Small intestine (tissue), 7 donors: ENCODE results near the gene IVNS1ABP. TPM values are rescaled to one million over a fixed set of nuclear protein-coding genes. Genes with fewer than 3 reads are reported as not detected.
A peak's percentile ranks its signal among the peaks of the same experiment; 100 is the strongest.

ENCODE experiments used
- DNase-seq, 2 donors: peaks; one replicate each; pipeline versions ENCODE4 v3.0.0 to v3.0.0-alpha.2; 2013
- FAIRE-seq: peaks from 2 replicates; lab custom pipeline; 2012; peaks lifted over from hg19 to GRCh38; lab: Jason Lieb, UNC
- H3K27ac ChIP-seq, 3 donors: one replicate each; pipeline ENCODE4 v1.5.1; 2013; ENCODE audit warnings: low read length in 2 of 3, mild to moderate bottlenecking in 2 of 3, control low read depth in 1 of 3, inconsistent platforms in 1 of 3, low read depth in 1 of 3, moderate library complexity in 1 of 3
- H3K27me3 ChIP-seq, 3 donors: one replicate each; pipeline ENCODE4 v1.6.1; 2013; ENCODE audit warnings: low read length in 3 of 3, inconsistent platforms in 1 of 3; ENCODE audit not compliant: control insufficient read depth in 3 of 3, insufficient read depth in 3 of 3
- H3K36me3 ChIP-seq, 3 donors: one replicate each; pipeline ENCODE4 v1.6.1; 2013; ENCODE audit warnings: low read length in 3 of 3, inconsistent platforms in 1 of 3, low read depth in 1 of 3, mild to moderate bottlenecking in 1 of 3, moderate library complexity in 1 of 3; ENCODE audit not compliant: control insufficient read depth in 3 of 3, insufficient read depth in 2 of 3
- H3K4me1 ChIP-seq, 3 donors: one replicate each; pipeline ENCODE4 v1.6.1; 2013; ENCODE audit warnings: low read length in 2 of 3, inconsistent platforms in 1 of 3, low read depth in 1 of 3, mild to moderate bottlenecking in 1 of 3, moderate library complexity in 1 of 3; ENCODE audit not compliant: control insufficient read depth in 3 of 3, insufficient read depth in 2 of 3
- H3K4me3 ChIP-seq, 3 donors: one replicate each; pipeline ENCODE4 v1.5.1; 2013; ENCODE audit warnings: low read length in 3 of 3, control low read depth in 1 of 3, inconsistent platforms in 1 of 3, low read depth in 1 of 3, mild to moderate bottlenecking in 1 of 3, moderate library complexity in 1 of 3
- H3K9me3 ChIP-seq, 2 donors: one replicate each; pipeline ENCODE4 v1.6.1; 2013; ENCODE audit warnings: low read depth in 1 of 2, low read length in 1 of 2; ENCODE audit not compliant: control insufficient read depth in 2 of 2, insufficient read depth in 1 of 2
- WGBS, 3 donors: extraction: QIAGEN DNeasy Blood & Tissue Kit; methylation state at CpG; one replicate each; pipeline ENCODE4 v1.1.7; 2013; 5-methylcytosine and 5-hydroxymethylcytosine counted together
- polyA plus RNA-seq, 4 donors: library from polyadenylated mRNA; stranded (reverse) in 3 of 4; unstranded in 1 of 4; fragments of 200-250 nt in 3 of 4; fragments of 120-200 nt in 1 of 4; gene quantifications; one replicate each; pipeline versions ENCODE4 v1.2.1 to v1.2.3, GENCODE V29; 2013
- donor health status: healthy with polysubstance abuse.
- donor health status: control.
- donor health status: control.
- donor health status: Bipolar disorder and iron deficiency.
- donor health status: healthy.

The IVNS1ABP gene
- polyA plus RNA-seq, 4 donors, result 39.2 to 199 (median 56.4) TPM

DNA sequence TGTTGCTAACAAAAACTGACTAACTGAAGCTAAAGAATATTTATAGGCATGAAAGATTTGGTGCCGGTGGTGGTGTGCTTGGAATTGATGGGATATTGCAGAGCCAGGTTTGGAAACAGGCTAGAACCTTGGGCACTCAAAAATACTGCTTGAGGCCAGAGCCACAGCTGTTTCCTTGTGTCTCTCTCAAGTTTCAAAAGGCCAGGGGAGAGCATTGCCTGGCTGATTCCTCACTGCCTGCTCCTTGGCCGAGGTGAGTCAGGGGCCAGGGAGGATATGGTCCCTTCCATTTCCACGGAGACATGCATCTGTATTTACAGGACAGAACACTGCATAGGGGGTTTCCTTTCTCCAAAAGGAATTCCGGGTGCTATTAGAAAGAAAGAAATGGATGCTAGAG is 36.1 kb upstream of the IVNS1ABP start:
- DNase-seq (no peak), FAIRE-seq (no peak)
- 77 to 90% (median 87%) methylated on average over 4 of the region's 4 CpGs for WGBS, 3 donors
- H3K27me3 ChIP-seq, result no peaks in the 10 kb centered on the region
- H3K27ac ChIP-seq, result no peak overlapping the region
- no peak overlapping the region for H3K4me3 ChIP-seq
- H3K36me3 ChIP-seq, result no peaks in the 10 kb centered on the region
- H3K9me3 ChIP-seq, result peaks cover 0 to under 1% of the 10 kb centered on the region in 2 donors
- peaks cover 0 to 20% (median 1%) of the 10 kb centered on the region in 3 donors for H3K4me1 ChIP-seq

DNA sequence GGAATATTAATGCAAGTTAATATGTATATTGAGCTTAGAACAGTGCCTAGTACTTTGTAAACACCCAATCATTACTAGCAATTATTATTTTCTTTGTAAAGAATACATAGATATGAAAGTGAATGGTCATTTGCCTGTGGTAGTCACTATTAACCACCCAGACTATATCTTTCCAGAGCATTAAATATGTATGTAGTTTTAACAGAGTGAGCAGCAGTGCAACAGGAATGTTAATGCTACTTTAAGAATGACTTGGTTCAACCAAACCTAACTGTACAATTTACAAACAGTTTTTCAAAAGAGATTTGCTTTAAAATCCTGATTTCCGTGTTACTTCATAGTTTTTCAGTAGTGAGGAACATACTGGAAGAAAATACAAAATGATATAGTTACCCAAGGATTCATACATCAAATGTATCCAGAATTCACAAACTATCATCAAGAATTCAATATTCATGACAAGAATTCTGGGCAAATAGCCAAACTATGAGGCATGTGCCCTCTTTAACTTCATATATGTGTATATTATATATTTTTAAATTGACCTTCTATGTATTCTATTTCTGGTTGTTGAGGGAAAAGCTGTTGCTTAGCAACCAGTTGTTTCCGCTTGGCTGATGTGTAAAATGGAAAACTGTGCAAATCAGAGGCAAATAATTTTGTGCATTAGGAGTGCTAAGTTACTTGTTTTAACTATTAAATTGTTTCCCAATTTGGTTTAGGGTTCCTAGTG is 34.9 kb upstream of the IVNS1ABP start:
- Histone ChIP-seq H3K4me1 (peaks cover 0 to 20% (median 1%) of the 10 kb centered on the region in 3 donors), H3K9me3 (no peaks in the 10 kb centered on the region), H3K27ac (no peak overlapping the region), H3K36me3 (no peaks in the 10 kb centered on the region), H3K4me3 (no peak overlapping the region), H3K27me3 (no peaks in the 10 kb centered on the region)
- FAIRE-seq (no peak), DNase-seq (no peak)
- WGBS, 3 donors, result 68 to 92% (median 85%) methylated on average over 2 of the region's 2 CpGs

- Histone ChIP-seq H3K36me3 (no peaks in the 10 kb centered on the region), H3K27ac (peak overlapping the region in 2 of 3 donors; percentile 53 to 55), H3K4me1 (peaks cover 0 to 20% (median 1%) of the 10 kb centered on the region in 3 donors), H3K9me3 (no peaks in the 10 kb centered on the region), H3K27me3 (no peaks in the 10 kb centered on the region), H3K4me3 (no peak overlapping the region)
- WGBS, 3 donors, result 13 to 40% (median 38%) methylated on average over 2 of the region's 2 CpGs
- DNase-seq (peak; percentile 84 to 90), FAIRE-seq (peak; percentile 47)
Measured at GRCh38 chr1:185350027-185350442, 33.0 kb upstream of the IVNS1ABP start.

DNA sequence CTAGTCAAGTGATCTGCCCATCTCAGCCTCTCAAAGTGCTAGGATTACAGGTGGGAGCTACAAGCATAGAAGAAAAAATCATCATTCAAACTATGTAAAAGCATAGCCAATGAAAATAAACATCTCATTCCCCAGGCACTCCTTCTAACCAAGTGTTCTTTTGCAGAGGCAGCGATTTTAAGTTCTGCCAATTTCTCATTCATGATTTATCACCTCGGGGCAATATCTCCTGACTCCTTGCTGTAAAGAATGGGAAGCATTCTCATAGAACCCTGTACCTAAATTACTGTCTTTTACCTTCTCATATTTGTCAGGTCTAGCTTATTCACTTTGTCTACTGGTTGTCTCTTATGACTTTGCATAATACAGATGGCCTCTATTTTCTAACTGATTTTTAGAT is 32.5 kb upstream of the IVNS1ABP start:
- Histone ChIP-seq H3K36me3 (no peaks in the 10 kb centered on the region), H3K4me3 (no peak overlapping the region), H3K27me3 (no peaks in the 10 kb centered on the region), H3K4me1 (peaks cover 0 to 20% (median 1%) of the 10 kb centered on the region in 3 donors), H3K9me3 (no peaks in the 10 kb centered on the region), H3K27ac (peak overlapping the region in 1 of 3 donors; percentile 53)
- FAIRE-seq, result no peak
- peak in 1 of 2 donors; percentile 20 for DNase-seq
- WGBS, 3 donors, result 39 to 76% (median 50%) methylated on average over 2 of the region's 2 CpGs

DNA sequence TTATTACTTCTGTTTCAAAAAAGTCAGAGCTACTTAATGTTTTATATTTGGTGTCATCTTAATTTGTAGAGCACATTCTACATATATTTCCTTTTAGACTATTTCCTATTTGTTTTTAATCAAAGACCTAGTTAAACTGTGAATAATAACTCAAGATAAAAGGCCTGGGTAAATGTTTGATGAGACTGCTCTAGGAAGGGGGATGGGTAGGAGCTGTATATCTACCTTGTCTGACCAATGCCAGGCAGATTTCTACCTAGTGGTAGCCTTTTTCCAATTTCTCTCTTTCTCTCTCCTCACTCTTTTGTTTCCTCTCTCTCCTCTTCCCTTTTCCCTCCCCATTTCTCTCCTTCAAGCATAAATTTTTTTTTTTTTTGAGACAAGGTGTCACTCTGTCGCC is 31.9 kb upstream of the IVNS1ABP start:
- Histone ChIP-seq H3K27me3 (no peaks in the 10 kb centered on the region), H3K36me3 (no peaks in the 10 kb centered on the region), H3K4me1 (peaks cover 0 to 20% (median 1%) of the 10 kb centered on the region in 3 donors), H3K9me3 (no peaks in the 10 kb centered on the region), H3K27ac (peak overlapping the region in 1 of 3 donors; percentile 53), H3K4me3 (no peak overlapping the region)
- 17 to 69% (median 29%) methylated on average over 1 of the region's 1 CpG for WGBS, 3 donors
- DNase-seq (peak; percentile 58 to 61), FAIRE-seq (peak; percentile 72)

DNA sequence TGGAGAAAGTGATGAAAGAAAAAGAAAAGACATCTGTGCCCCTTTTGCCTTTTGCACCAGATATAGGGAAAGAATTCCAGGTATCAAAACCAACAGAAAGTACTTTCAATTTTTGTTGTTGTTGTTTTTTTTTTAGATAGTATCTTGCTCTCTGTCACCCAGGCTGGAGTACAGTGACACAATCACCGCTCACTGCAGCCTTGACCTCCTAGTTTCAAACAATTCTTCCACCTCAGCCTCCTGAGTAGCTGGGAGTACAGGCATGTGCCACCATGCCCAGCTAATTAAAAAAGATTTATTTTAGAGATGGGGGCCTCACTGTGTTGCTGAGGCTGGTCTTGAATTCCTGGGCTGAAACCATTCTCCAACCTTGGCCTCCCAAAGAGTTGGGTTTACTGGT is 31.3 kb upstream of the IVNS1ABP start:
- Histone ChIP-seq H3K4me1 (peaks cover 0 to 20% (median 1%) of the 10 kb centered on the region in 3 donors), H3K4me3 (no peak overlapping the region), H3K27ac (peak overlapping the region in 1 of 3 donors; percentile 20), H3K27me3 (no peaks in the 10 kb centered on the region), H3K9me3 (no peaks in the 10 kb centered on the region), H3K36me3 (no peaks in the 10 kb centered on the region)
- WGBS, 3 donors, result 25 to 75% (median 40%) methylated on average over 1 of the region's 1 CpG
- FAIRE-seq (no peak), DNase-seq (no peak)

DNA sequence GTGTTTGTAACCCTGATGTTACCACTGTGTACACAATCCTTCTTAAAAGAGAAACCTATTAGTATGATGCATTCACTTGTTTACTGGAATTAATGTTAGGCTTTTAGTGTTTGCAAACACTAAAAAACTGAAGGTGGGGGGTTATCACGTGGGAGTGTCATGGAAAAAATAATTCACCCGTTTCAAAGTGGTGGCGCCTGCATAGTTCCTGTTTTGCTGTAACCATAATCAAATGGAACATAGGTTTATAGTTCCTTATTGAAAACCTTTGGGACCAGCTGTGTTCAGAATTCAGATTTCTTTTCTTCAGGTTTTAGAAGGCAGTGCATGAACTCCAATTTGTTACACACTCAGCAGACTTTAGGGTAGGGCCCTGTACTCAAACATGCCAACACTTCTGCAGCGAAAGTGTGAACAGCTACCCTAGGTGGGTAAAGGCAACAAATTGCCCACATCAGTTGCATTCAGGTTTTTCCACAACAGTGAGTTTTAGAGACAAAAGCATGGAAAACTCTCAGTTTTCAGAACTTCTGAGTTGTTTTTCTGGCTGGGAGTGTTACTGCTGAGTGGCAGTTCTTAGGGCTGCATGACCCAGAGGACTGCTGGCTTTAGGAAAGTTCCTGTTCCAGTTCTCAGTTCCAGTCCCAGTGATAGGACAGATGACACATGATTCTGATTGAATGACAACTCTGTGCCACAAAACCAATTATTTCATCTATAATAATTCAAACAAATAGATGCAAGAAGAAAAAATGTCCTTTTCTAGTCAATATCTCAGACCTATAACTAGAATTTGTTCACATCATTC is 29.1 kb upstream of the IVNS1ABP start:
- WGBS, 3 donors, result 49 to 58% (median 58%) methylated on average over 4 of the region's 4 CpGs
- peak overlapping the region in 1 of 3 donors; percentile 64 for H3K27ac ChIP-seq

GRCh38 chr1:185343306-185343705 is 26.3 kb upstream of the IVNS1ABP start:
- no peak overlapping the region for H3K27ac ChIP-seq
- no peaks in the 10 kb centered on the region for H3K27me3 ChIP-seq

More for the DNA sequence above, 29.1 kb upstream of the IVNS1ABP start:
- H3K9me3 ChIP-seq, result no peaks in the 10 kb centered on the region
- no peak overlapping the region for H3K4me3 ChIP-seq
- no peaks in the 10 kb centered on the region for H3K36me3 ChIP-seq
- DNase-seq (no peak), FAIRE-seq (no peak)
- H3K4me1 ChIP-seq, result peaks cover 0 to 13% (median 1%) of the 10 kb centered on the region in 3 donors
- no peaks in the 10 kb centered on the region for H3K27me3 ChIP-seq

More at GRCh38 chr1:185343306-185343705, 26.3 kb upstream of the IVNS1ABP start:
- Histone ChIP-seq H3K9me3 (no peaks in the 10 kb centered on the region), H3K4me3 (no peak overlapping the region), H3K4me1 (peaks cover 0 to 1% (median 0%) of the 10 kb centered on the region in 3 donors), H3K36me3 (no peaks in the 10 kb centered on the region)
- 82 to 90% (median 85%) methylated on average over 5 of the region's 5 CpGs for WGBS, 3 donors
- FAIRE-seq (no peak), DNase-seq (no peak)
